Stimulated activated CD4-positive, alpha-beta T cell treated with anti-CD3 and anti-CD28 coated beads, TNF-alpha, amount 100 ng/mL, for 1 hour (primary cell): ENCODE data around the gene CCDC110.
"Not testable (repeated sequence)": the region's sequence is repeated elsewhere in the genome, so short reads cannot be mapped to it uniquely, and the experiment has no call there.

Source experiments
- DNase-seq, 3 donors: peaks; one replicate each; pipeline ENCODE4 v3.0.0-alpha.2; 2020; ENCODE audit warnings: low read depth in 3 of 3, low spot score in 1 of 3

Gene CCDC110

GRCh38 chr4:185471235-185472102 is at the start of gene CCDC110:
CCDC110 (minus strand) TSS chr4:185471733; CDS start chr4:185471683, 50 bp downstream.
- peak; percentile 89 for DNase-seq

DNA sequence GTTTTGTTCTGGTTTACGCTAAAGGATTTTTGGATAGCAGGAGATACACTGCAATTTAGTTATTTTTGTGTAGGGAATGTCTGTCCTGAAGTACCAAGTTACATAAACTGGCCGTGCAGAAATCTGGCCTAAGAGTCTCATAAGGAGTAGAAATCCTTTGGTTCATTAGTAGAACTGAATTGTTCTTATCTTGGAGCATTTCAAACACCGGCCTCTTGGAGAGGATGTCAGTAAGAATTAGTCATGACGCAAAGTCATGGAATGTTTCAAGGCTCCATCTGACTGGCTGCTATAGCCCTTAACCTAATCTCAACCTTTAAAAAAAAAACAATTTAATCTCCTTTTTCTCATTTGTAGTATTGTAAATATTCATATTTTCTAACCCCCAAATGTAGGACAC is 48.6 kb upstream of the CCDC110 start:
- no peak for DNase-seq

DNA sequence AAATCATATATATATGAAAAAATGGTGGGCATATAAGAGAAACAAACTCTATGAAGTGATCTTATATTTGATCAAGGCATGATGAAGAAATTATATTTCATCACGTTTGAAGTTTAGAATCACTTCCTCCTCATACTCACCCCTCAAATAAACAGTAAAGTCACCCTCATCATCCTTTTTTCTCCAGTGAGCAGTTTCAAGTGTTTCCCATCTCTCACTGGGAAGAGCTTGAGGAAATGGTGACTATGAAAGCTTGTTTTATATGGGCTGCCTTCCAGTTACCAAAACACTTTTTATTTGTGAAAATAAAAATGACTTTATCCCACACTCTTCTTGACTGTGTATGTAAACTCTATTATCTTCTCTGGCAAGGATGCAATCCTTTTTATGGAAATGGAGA is 47.0 kb upstream of the CCDC110 start:
- no peak for DNase-seq

DNA sequence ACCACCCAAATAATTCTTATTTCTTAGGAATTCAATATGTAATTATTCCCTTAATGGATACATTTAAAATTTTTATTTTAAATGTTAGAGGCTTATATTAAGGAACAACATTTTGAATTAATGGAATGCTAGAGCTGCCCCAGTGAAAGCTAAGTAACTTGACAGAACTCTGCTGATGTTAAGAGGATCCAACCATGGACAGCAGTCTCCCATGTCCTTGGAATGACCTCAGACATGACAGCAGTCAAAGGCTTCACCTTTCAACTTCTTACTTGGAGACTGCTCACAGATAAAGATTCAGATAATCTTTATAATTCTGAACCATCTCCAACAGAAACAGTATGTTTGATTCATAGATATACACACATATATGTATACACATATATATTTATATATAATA is 46.5 kb upstream of the CCDC110 start:
- no peak for DNase-seq

DNA sequence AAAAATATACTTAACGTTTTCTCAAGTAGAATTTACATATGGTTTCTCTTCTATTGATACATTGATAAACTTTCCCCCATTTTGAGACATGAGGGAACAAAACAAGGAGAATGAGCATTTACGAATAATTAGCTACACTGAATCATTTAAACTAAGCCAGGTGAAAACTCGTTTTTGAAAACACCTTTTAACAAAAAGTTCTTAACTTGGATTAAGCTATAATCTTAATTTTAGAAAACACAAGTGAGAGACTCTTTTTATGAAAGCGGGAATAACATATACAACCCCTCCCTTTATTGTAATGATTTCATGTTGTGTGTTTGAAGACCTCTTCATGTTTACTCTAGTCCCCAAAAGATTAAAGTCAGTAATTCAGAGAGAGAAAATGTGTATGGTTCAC is 43.7 kb upstream of the CCDC110 start:
- DNase-seq, result no peak

GRCh38 chr4:185514182-185514697 is 42.7 kb upstream of the CCDC110 start:
- no peak for DNase-seq

DNA sequence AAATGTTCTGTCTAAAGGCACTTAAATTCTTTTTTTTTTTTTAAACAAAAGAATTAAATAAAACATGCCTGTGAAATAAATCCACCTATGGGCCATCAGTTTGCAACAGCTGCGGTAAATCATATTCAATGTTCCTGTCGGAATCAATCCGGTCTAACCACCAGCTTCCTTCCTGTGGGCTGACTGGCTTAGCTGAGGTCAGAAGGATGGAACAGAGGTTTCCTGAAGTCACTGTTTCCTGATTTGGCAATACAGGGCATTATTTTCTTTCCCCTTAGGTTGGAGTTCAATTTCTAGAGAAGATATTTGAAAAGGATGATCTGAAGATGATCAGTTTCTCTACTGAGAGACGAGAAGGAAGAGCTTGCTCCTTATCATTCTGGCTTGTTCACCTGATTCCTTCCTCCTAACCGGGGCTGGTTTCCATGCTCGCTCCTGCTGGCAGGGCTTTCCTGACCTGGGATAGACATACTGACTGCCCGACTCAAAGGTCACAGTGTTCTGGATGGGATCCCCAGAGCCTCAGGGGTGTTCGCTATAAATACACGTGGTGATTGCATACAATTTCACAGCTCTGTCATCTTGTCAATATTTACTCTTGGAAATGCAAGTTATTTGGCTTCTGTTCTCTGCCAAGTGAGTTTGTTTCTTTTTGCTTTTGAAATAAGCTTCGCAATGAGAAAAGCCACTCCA is 42.1 kb upstream of the CCDC110 start:
- DNase-seq, result no peak

DNA sequence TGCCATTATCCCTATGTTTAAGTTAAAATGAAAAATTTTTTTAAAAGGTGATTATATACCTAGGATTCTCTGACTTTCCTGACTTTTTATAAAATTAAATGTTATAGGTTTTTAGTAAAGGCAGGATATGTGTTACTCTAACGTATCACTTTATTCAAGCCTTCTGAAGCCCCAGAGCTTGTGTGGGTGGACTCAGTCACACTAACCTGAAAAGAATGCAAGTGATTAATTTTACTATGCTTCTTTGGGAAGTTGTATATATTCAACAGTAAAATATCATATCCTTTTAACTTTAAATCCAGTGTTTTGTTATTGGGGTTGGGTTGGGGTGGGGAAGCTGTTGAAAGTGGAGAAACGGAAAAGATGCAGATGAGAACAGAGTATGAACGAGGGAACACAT is 41.0 kb upstream of the CCDC110 start:
- DNase-seq, result no peak

- not testable (repeated sequence) for DNase-seq
Measured at GRCh38 chr4:185511243-185511642, 39.7 kb upstream of the CCDC110 start.

GRCh38 chr4:185510806-185511205 is 39.3 kb upstream of the CCDC110 start:
- no peak for DNase-seq

- DNase-seq, result no peak
Measured at GRCh38 chr4:185508181-185508580, 36.6 kb upstream of the CCDC110 start.

DNA sequence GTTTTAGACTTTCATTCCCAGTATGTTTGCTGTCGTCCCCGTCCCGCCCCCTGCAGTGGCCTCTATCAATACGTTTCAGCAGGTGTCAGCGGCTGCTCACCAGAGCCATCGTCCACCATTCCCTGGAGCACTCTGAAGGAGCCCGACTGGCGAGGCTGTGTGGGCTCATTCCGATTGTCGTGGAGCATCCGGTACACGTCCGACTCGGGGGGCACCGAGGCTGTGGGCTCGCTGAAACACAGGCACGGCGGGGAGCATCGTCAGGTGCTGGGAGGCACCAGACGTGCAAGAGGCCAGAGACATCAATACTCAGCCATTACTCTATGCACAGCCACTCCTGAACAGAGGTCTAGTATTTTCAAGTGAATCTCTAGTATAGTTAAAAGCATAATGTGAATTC is 34.9 kb upstream of the CCDC110 start:
- no peak for DNase-seq

GRCh38 chr4:185504098-185505047 is 32.8 kb upstream of the CCDC110 start:
- DNase-seq, result no peak

DNA sequence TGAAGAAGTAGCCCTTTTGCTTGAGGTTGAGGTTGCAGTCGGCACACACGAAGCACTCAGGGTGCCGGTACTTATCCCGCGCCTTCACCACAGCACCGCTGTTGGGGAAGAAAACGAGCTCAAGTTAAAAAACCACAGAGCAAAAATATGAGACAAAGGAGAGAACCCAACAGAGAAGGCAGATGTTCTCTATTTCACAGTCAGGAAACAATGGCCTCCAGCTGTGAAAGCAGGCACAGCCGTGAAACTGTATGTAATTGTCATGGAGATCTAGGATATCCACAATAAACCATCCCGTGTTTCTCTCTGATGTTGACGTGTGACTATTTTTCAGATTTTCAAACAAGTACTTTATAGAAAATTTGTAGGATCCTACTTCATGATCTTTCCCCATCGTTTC is 30.9 kb upstream of the CCDC110 start:
- DNase-seq, result no peak

GRCh38 chr4:185500576-185500975 is 29.0 kb upstream of the CCDC110 start:
- DNase-seq, result no peak

GRCh38 chr4:185500035-185500434 is 28.5 kb upstream of the CCDC110 start:
- DNase-seq, result no peak

DNA sequence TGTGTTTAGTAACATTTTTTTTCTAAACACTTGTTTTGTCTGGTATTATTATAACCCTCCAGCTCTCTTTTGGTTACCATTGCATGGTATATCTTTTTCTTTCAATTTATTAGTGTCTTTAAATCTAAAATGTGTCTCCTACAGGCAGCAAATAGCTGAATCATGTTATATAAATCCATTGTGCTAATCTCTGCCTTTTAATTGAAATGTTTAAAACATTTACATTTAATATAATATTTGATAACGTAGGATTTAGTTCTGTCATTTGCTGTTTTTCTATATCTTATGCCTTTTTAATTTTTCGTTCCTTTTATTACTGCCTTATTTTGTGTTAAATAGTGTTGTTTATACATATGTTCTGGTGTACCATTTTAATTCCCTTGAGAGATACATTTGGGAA is 17.1 kb upstream of the CCDC110 start:
- DNase-seq, result no peak

GRCh38 chr4:185481401-185481800 is 9.9 kb upstream of the CCDC110 start:
- no peak for DNase-seq

DNA sequence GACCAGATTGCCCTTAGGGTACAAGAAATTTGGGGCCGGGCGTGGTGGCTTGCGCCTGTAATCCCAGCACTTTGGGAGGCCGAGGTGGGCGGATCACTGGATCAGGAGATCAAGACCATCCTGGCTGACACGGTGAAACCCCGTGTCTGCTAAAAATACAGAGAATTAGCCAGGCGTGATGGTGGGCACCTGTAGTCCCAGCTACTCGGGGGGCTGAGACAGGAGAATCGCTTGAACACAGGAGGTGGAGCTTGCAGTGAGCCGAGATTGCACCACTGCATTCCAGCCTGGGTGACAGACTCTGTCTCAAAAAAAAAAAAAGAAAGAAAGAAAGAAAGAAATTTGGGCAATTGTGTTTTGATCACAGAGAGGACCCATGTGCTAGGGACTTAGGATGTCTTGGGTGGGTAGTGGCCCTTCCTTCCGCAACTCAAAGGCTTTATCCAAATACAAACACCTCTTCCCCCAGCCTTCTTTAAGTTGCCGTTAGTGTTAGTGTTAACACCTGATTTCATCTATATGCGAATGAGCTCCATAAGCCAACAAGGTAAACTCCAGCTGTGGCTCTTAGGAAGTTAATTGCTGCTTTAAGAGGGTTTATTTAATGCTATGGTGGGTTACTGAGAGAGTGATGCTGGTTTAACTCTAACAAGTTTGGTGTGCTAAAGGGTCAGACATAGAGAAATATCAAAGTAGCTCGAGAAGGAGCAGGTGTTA is 8.6 kb upstream of the CCDC110 start:
- DNase-seq, result no peak

GRCh38 chr4:185479507-185479971 is 8.0 kb upstream of the CCDC110 start:
- DNase-seq, result no peak
